DND-41 (cell line): Measurements from ENCODE around the gene HRH1.

Source experiments
- EZH2 ChIP-seq: IDR thresholded peaks from 3 replicates; pipeline ENCODE4 v1.6.1; 2012; ENCODE audit warnings: borderline replicate concordance, low read depth, mild to moderate bottlenecking, moderate library complexity, low read length, inconsistent platforms; ENCODE audit not compliant: severe bottlenecking
- TF ChIP-seq, protein P1 (sequence below): IDR thresholded peaks from 2 replicates; pipeline ENCODE4 v1.5.1; 2012; ENCODE audit warnings: borderline replicate concordance, low read length, moderate library complexity, mild to moderate bottlenecking; ENCODE audit not compliant: poor library complexity, severe bottlenecking; ENCODE audit errors: extremely low read depth

DNA sequence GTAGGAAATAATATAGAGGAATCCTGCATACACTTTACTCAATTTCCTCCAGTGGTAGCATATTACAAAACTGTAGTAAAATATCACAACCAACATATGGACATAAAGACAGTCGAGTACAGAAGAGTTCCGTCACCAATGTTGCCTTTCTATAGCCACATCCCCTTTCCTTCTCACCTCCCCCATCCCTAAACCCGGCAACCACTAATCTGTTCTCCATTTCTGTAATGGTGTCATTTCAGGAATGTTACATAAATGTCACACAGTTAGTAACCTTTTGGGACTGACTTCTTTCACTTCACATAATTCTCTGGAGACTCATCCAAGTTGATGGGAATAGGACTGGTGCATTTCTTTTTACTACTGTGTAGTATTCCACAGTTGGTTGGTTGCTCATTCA, 76.5 kb downstream of the HRH1 start:
- no peak for TF ChIP-seq EZH2
- TF ChIP-seq, protein P1, sequence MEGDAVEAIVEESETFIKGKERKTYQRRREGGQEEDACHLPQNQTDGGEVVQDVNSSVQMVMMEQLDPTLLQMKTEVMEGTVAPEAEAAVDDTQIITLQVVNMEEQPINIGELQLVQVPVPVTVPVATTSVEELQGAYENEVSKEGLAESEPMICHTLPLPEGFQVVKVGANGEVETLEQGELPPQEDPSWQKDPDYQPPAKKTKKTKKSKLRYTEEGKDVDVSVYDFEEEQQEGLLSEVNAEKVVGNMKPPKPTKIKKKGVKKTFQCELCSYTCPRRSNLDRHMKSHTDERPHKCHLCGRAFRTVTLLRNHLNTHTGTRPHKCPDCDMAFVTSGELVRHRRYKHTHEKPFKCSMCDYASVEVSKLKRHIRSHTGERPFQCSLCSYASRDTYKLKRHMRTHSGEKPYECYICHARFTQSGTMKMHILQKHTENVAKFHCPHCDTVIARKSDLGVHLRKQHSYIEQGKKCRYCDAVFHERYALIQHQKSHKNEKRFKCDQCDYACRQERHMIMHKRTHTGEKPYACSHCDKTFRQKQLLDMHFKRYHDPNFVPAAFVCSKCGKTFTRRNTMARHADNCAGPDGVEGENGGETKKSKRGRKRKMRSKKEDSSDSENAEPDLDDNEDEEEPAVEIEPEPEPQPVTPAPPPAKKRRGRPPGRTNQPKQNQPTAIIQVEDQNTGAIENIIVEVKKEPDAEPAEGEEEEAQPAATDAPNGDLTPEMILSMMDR = no peak
